Measurements from ENCODE around the gene SPOCK2.
"Not testable (repeated sequence)": the region's sequence is repeated elsewhere in the genome, so short reads cannot be mapped to it uniquely, and the experiment has no call there.

SPOCK2 gene, protein sequence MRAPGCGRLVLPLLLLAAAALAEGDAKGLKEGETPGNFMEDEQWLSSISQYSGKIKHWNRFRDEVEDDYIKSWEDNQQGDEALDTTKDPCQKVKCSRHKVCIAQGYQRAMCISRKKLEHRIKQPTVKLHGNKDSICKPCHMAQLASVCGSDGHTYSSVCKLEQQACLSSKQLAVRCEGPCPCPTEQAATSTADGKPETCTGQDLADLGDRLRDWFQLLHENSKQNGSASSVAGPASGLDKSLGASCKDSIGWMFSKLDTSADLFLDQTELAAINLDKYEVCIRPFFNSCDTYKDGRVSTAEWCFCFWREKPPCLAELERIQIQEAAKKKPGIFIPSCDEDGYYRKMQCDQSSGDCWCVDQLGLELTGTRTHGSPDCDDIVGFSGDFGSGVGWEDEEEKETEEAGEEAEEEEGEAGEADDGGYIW

DNA sequence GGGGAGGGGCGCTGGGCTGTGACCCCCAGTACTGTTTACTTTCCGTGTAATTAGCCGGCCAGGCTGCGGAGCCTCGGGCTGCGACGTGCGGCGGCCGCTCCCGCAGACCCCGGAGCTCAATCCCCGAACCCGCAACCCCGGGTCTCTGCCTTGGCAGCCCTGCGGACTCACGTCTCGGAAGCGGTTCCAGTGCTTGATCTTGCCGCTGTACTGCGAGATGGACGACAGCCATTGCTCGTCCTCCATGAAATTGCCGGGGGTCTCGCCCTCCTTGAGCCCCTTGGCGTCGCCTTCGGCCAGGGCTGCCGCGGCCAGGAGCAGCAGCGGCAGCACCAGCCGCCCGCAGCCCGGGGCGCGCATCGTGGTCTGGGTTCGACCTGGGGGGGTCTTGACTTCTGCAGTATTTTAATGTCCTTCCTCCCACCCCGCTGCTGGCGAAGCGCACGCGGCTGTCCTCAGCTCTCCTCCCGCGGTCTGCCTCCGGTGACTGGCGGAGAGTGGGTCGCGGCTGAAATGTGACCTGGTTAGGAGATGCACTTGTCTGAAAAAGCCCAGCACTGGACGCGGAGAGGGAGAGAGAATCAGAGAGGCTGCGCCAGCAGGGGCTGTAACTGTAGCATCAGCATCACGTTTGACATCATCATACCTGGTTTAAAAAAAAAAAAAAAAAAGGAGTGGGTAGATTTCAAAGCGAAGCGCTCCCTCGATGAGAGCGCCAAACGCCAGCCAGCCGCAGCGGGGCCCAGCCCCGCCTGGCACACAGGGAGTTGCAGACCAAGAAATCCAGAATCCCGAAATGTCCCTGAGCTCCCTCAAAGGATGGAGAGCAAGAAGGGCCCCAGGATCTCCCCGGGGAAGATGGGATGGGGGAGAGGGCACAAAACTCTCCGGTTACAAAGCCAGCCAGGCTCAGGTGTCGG, at the start of gene SPOCK2:
Gene SPOCK2 (minus strand): TSS at position 583 of the 920 bp plus-strand sequence. CDS start 223 bp downstream, at position 360.
- DNase-seq (ENCODE audit: low read depth): no peak

DNA sequence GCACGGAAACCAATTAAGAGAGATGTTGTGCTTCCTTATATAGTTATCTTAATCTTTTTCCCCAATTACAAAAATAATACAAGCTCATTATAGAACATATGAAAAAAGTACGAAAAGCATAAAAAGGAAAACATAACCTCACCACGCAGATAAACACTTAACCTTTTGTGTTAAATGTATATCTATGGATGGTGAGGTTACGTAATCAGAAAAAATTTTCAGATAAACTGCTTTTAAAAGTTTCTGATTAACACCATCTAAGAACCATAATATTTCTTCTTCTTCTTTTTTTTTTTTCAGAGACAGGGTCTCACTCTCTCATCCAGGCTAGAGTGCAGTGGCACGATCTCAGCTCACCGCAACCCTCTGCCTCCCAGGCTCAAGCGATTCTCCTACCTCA, 49.2 kb upstream of the SPOCK2 start:
- no peak for DNase-seq (ENCODE audit: low read depth)

DNA sequence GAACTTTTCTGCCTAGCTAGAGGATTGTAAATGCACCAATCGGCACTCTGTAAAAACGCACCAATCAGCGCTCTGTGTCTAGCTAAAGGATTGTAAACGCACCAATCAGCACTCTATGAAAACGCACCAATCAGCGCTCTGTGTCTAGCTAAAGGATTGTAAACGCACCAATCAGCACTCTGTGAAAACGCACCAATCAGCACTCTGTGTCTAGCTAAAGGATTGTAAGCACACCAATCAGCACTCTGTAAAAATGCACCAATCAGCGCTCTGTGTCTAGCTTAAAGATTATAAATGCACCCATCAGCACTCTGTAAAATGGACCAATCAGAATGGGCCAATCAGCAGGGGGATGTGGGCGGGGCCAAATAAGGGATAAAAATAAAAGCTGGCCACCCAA, 47.9 kb upstream of the SPOCK2 start:
- DNase-seq (ENCODE audit: low read depth): not testable (repeated sequence)

DNA sequence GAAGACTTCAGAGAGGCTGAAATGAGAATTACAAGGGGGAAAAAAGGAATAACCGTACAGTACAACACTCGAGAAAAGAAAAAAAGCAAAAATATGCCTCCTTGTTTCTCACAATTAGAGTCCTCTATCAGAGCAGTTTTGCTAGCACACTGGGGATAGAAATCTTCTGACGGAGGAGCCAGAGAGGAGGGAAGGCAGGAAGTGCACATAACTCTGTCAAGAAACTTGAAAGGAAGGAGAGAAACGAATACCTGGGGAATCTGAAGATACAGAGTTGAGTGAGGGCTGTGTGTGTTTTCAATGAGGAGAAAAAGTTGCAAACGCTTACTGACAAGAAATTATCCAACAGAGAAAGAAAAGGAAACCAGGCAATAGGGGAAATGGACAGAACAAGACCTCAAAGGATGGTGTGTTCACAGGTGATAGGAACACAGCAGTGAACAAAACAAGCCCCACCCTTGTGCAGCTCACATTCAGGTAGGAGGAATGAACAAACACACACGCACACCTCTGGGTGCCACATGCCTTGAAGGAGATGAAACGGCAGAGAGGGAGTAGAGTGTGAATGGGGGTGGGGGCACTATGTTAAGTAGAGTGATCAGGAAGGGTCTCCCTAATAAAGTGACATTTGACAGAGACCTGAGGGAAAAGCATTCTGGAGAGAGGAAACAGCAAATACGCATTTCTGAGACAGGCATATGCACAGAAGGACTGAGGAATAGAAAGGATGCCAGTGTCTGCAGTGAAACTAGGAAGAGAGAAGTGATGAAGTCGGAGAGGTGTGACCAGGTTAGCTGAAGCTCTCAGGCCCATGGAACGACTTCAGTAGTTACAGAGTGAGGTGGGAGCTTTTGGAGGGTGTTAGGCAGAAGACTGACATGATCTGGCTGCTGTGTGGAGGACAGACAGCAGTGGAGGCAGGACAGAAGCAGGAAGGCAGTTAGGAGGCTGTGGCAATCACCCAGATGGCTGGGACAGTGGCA, 46.7 kb upstream of the SPOCK2 start:
- no peak for DNase-seq (ENCODE audit: low read depth)

DNA sequence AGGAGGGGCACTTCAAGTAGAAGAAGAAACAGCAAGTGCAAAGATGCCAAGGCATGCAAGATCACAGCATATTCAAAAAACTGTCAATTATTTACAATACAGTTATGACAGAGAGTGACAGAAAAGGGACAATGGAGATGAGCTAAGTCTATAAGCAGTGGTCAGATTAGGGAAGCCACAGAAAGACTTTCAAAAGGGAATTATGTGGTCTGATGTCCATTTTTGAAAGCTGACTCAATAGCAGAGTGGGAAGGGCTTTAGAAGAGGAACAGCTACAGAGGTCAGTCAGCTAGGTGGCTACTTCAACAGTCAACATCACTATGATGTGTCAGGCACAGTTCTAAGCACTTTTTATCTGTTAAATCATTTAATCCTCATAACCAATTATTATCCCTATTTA, 45.2 kb upstream of the SPOCK2 start:
- DNase-seq (ENCODE audit: low read depth): peak; percentile 54

DNA sequence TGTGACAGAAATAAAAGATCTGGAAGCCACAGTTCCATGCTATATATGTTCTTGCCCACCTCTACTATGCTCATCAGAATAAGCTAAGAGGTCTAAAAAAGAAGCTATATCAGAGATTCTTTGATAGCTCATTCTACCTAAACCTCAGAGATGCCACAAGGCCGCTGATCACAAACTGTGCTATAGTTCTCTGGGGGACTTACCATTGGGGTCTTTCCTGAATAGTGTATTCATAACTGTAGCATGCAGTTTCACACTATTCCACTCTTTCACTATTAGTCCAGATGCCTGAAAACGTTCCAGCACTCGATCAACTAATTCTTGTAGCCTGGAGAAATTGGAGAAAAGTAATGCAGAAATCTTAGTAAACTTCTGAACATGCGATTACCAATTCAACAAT, 44.5 kb upstream of the SPOCK2 start:
- no peak for DNase-seq (ENCODE audit: low read depth)

DNA sequence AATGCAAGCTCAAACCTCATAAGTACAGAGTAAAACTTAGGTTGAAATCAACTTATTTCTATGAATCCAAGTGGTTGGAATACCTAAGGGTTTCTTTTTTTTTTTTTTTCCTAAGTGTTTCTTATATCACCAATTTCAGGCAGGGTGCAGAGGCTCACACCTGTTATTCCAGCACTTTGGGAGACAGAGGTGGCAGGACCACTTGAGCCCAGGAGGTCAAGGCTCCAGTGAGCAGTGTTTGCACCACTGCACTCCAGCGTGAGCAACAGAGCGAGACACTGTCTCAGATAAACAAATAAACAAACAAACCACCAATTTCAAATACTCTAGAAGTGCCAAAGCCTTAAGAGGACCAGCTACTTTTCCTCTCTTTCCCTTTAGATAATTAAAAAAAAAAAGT, 39.2 kb upstream of the SPOCK2 start:
- no peak for DNase-seq (ENCODE audit: low read depth)

DNA sequence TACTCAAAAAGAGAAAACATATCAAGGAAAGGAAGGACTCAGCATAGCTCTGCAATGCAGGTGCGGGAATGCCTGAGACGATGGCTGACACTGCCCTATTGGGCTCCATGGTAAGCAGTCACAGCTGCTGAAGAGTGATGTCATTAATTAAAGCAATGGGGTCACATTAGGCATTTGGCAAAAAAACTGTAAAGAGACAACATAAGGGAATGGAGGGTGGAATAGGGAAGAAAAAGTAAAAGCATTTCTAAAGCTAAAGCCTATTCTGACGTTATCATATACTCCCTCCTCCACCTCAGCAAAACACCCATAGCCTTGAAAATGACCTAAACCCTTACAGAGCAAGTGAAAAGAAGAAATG, 38.5 kb upstream of the SPOCK2 start:
- no peak for DNase-seq (ENCODE audit: low read depth)

DNA sequence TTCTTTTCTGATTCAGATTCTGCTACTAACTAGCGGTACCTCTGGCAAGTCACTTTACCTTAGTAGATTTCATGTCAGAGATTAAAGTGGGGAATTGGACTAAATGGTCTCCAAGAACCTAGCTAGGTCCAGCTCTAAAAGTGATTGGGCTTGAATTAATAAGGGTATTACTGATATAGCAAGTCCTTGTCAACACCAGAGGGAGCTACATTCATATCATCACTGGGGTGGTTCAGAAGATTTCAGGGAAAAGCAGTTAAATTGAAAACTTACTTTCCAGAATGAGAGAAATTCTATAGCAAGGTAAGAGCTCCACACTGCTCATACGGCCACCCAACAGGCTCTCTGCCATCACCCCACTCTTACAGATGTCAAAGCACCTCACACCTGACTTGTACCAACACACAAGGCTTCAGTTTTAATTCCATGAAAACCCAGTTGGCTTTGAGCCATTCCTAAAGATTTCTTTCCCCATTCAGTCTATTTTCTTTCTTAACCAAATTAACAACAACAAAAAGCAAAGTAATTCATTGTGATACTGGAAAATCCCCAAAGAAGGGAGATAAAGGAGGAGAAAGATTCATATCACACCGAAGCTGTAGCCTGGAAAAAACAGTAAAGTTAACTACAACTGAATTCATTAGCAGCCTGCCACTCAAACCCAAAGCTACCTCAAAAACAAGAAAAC, 38.0 kb upstream of the SPOCK2 start:
- peak; percentile 28 for DNase-seq (ENCODE audit: low read depth)

DNA sequence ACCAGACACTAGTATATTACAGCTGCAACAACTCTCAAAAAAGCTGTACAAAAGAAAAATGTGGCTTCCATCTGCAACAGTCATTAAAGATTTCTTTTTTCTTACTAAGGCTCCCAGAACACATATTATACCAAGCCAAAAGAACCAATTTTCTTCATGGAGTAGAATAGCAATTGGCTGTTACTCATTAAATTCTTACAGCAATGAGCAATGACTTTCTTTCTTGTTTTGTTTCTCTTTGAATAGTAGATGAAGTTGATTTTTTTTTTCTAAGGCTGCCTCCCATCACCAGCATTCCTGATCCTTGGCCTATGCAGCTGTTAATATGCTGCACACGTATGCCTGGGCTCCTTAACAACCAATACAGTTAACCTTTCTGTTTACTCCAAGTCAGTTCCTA, 36.6 kb upstream of the SPOCK2 start:
- DNase-seq (ENCODE audit: low read depth): peak; percentile 35

DNA sequence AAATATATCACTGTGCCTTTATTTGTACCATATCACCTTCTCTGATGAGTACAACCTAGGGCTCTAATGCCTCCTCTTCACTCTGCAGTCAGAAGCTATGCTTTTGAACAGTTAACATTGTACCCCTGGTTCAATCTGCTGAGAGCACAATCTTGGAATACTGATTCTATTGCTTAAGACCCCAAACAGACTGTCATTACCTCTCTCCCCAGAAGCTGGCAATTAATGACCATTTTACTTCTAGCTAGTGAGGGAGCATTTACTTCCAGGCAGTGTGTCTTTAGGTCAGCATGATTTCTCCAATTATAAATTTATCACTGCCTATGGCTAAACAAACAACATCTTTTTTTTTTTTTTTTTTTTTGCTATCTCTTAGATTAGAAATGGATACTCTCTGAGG, 36.0 kb upstream of the SPOCK2 start:
- no peak for DNase-seq (ENCODE audit: low read depth)

DNA sequence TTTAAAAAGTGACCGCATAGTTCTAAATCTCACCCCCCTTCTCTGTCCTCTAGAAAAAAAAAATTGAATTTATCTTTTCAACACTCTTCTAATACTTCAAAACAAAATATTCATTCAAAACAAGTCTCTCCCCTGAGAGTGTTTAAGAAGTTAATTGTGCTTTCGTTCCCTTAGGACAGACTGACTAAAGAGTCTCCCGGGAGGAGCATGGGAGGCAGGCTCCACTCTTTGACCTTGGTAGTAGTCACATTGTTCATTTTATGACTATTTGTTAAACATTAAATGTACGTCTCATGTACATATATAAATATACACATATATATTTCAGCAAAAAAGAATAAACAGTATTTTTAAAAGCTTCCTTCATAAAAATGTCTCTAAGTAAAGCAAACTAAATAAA, 35.3 kb upstream of the SPOCK2 start:
- DNase-seq (ENCODE audit: low read depth): no peak

DNA sequence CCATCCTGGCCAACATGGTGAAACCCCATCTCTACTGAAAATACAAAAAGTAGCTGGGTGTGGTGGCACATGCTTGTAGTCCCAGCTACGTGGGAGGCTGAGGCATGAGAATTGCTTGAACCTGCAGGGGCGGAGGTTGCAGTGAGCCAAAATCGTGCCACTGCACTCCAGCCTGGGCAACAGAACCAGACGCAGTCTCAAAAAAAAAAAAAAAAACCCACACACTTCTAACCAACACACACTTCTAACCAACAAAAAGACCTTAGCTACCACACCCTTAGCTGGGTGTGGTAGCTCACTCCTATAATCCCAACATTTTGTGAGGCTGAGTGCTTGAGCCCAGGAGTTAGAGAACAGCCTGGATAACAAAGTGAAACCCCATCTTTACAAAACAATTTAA, 33.9 kb upstream of the SPOCK2 start:
- no peak for DNase-seq (ENCODE audit: low read depth)

DNA sequence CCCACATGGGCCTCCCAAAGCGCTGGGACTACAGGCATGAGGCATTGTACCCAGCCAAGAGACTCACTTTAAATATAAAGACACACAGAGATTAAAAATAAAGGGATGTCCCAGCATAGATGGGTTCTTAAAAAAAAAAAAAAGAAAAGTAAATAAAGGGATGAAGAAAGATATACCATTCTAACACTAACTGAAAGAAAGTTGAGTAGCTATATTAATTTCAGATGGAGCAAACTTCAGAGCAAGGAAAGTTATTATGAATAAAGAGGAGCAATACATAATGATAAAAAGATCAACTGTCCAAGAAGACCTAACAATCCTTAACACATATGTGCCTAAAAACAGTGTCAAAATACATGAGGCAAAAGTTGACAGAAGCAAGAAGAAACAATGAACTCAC, 33.0 kb upstream of the SPOCK2 start:
- DNase-seq (ENCODE audit: low read depth): no peak

DNA sequence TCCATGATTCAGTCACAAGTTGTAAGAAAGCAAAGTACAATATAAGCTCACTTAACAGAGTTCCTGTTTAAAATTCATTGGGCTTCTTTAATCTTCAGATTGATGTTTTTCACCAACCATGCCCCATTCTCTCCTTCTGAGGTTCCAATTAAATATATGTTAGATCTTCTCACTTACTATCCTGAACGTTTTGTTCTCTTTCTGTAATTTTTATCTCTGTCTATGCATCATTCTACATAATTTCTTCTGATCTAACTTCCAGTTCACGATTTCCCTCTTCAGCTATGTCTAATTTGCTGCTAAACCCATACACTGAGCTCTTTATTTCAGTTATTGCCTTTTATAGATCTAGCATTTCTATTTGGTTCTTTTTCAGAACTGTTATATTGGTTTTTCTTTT, 28.0 kb upstream of the SPOCK2 start:
- DNase-seq (ENCODE audit: low read depth): no peak

DNA sequence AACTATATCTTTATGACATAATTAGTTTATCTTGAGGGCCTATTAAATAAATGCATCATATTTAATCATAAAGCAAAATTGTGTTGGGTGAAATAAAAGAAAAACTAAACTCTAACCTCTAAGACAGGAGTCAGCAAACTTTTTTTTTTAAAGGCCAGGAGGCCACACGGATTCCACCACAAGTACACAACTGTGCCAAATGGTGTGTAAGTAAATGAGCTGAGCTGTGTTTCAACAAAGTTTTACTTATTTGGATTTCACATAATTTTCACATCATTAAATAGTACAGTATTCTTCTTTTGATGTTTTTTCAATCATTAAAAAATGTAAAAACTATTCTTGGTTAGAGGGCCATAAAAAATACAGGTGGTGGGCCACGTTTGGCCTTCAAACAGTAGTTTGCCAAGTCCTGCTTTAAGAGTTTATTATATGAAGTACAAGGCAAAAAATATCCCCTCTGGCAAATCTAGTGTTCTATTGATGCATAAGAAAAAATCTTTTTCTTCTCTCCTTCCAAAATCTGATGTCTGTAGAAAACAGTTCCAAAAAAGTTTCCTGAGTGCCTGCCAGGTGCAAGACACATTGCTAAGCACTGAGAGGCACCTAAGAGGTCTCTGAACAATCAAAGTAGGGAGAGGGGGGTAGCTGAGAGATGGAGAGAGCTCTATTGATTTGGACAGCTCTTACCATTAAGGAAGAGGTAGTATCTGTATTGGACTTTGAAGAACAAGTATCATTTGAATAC, 26.5 kb upstream of the SPOCK2 start:
- DNase-seq (ENCODE audit: low read depth): no peak

DNA sequence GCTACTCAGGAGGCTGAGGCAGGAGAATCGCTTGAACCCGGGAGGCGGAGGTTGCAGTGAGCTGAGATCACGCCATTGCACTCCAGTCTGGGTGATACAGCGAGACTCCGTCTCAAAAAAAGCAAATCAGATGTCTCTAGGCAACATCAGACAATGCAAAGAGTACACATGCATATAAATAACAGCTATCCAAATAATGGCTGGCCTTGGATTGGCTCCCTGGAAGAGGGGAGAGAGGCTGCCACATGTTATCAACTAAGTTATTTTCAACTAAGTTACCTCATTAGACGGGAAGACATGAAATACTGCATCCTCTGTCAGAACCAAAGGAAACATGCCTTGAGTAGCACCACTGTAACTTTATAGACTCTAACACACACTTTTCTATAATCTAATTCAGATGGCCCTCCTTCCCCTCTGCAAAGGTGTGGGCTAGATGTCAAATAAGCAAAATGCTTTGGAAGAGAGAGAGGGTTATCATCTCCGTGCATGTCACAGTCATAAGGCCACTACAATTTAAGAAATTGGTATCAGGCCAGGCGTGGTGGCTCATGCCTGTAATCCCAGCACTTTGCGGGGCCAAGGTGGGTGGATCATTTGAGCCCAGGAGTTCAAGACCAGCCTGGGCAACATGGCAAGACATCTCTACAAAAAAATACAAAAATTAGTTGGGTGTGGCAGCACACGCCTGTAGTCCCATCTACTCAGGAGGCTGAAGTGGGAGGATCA, 22.5 kb upstream of the SPOCK2 start:
- DNase-seq (ENCODE audit: low read depth): no peak

DNA sequence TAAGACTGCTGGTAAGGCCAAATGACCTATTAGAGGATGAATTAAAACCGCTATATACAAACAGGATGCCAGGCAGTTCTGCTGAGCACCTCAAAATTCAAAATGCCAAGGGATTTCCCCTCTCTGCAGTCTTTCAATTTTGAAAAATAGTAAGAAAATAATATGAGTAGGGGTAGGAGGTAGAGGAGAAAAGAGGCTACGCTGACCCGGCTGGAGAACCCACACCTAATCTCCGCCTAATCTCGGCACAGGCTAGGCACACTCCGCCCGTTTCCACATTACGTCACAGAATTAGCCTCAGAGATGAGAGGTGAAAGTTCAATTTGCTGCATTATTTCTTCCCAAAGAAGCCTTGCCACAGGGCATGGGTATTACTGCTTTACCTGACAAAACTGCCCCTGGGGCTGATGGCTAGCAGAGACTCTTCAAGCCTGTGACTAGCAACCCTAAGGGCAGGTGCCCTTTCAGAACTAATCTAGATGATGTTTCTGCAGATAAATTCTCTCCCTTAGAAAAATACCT, 21.3 kb upstream of the SPOCK2 start:
- no peak for DNase-seq (ENCODE audit: low read depth)

DNA sequence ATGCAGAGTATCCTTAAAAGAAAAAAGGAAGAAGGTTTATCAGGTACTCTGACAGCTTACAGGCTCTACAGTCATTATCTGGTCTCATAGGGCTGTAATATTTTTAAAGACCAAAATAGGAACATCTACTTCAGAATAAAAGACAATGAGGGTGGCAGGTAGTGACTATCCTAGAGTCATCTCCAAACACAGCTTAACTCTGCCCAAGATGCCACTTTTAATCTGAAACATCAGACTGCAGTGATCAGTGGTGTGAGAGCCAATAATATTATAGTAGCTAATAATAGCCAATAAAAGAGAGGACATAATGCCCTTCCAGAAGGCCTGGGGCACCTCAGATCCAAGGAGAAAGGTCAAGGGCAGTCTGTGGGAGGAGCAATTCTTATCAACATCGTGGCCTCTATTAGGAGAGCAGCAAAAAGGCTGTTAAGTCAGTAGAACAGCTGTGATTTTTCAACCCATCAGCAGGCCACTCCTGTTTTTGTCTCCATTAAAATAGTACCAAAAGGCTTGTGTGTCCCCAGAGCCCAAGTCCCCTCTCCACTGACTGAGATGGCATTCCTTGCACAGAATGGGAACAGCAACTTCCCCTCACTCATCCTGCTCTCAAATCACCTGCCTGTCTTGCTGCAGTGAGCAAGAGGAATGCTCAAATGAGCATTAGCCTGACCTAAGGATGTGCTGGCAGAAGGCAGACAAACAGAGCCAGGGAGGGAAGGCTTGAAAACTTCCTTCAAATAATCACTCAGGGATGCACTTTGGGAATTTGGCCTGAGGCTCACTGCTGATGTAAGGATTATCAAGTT, 20.7 kb upstream of the SPOCK2 start:
- DNase-seq (ENCODE audit: low read depth): no peak

Measured in GM04504 (cell line).